ENCODE data around the gene MAB21L2.

The MAB21L2 gene

GRCh38 chr4:150583287-150584110 is 1.5 kb downstream of the MAB21L2 start:
- Histone ChIP-seq H3K27ac (ENCODE audit: low read depth in 2 of 2, low read length in 2 of 2) (peak overlapping the region; percentile 69 to 80), H3K36me3 (ENCODE audit: control insufficient read depth in 2 of 2, insufficient read depth in 2 of 2, low read length in 2 of 2) (peaks cover 9 to 13% of the 10 kb centered on the region in 2 donors), H3K9me3 (ENCODE audit: control insufficient read depth in 2 of 2, low read length in 2 of 2) (no peaks in the 10 kb centered on the region), H3K4me3 (ENCODE audit: low read length in 2 of 2) (peak overlapping the region; percentile 58 to 59), H3K9ac (ENCODE audit: low read depth in 1 of 2, low read length in 2 of 2) (peak overlapping the region; percentile 57 to 67), H3K4me1 (ENCODE audit: control insufficient read depth in 2 of 2, insufficient read depth in 2 of 2, low read length in 2 of 2) (no peaks in the 10 kb centered on the region), H3K27me3 (ENCODE audit: control insufficient read depth in 2 of 2, insufficient read depth in 2 of 2, low read length in 2 of 2) (no peaks in the 10 kb centered on the region)

GRCh38 chr4:150584111-150584915 is 2.4 kb downstream of the MAB21L2 start:
- H3K4me1 ChIP-seq (ENCODE audit: control insufficient read depth in 2 of 2, insufficient read depth in 2 of 2, low read length in 2 of 2), result no peaks in the 10 kb centered on the region
- no peaks in the 10 kb centered on the region for H3K27me3 ChIP-seq (ENCODE audit: control insufficient read depth in 2 of 2, insufficient read depth in 2 of 2, low read length in 2 of 2)
- H3K36me3 ChIP-seq (ENCODE audit: control insufficient read depth in 2 of 2, insufficient read depth in 2 of 2, low read length in 2 of 2), result peaks cover 9 to 15% of the 10 kb centered on the region in 2 donors
- no peaks in the 10 kb centered on the region for H3K9me3 ChIP-seq (ENCODE audit: control insufficient read depth in 2 of 2, low read length in 2 of 2)
- peak overlapping the region; percentile 58 to 59 for H3K4me3 ChIP-seq (ENCODE audit: low read length in 2 of 2)
- peak overlapping the region; percentile 57 to 67 for H3K9ac ChIP-seq (ENCODE audit: low read depth in 1 of 2, low read length in 2 of 2)
- peak overlapping the region; percentile 69 to 80 for H3K27ac ChIP-seq (ENCODE audit: low read depth in 2 of 2, low read length in 2 of 2)

DNA sequence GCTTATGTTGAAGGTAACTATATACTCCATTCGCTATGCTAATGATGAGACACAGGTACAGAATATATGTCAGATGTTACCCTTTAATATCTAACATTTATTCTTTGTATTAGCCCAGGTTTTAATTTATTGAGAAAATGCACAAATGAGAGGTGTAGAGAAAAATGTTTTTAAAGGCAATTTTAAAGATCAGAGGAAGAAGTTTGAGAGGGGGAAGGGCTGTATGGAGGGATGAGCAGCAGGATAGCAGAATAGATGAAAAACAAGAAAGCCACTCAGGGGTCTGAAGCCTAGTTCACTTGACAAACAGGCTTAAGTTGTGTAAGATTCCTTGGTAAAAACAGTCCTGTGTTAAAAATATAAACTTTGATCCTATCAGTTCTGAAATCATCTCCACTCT is 3.7 kb downstream of the MAB21L2 start:
- Histone ChIP-seq H3K4me1 (ENCODE audit: control insufficient read depth in 2 of 2, insufficient read depth in 2 of 2, low read length in 2 of 2) (no peaks in the 10 kb centered on the region), H3K9ac (ENCODE audit: low read depth in 1 of 2, low read length in 2 of 2) (no peak overlapping the region), H3K9me3 (ENCODE audit: control insufficient read depth in 2 of 2, low read length in 2 of 2) (no peaks in the 10 kb centered on the region), H3K27me3 (ENCODE audit: control insufficient read depth in 2 of 2, insufficient read depth in 2 of 2, low read length in 2 of 2) (no peaks in the 10 kb centered on the region), H3K4me3 (ENCODE audit: low read length in 2 of 2) (peak overlapping the region; percentile 21 to 59), H3K27ac (ENCODE audit: low read depth in 2 of 2, low read length in 2 of 2) (no peak overlapping the region), H3K36me3 (ENCODE audit: control insufficient read depth in 2 of 2, insufficient read depth in 2 of 2, low read length in 2 of 2) (peaks cover 9 to 18% of the 10 kb centered on the region in 2 donors)

DNA sequence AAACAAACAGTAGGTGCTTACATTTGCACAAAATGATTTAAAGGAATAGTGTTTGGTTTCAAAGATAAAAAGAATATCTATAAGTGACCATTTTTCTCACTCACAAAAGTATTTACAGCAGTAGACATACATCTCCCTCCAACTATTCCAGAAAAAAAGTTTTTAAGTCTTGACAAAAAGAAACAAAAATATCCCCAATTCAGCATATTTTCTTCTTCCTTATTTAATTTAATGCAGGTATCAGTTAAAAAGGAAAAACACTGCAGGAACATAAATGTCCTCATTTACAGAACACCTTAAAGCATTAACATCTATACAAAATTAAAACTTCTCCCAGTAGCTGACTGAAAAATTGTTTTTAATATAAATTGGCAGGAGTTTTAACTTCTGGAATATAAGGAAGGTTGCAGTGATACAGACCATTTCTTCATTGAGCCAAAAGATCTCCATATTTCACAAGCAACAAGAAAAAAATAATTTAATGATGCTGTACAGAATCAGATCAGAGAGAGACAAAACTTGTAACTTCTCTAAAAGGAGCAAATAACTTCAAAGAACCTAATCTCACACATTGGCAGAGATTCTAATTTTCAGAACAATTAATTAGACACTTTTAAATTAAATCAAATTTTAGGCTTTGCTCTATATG is 4.3 kb downstream of the MAB21L2 start:
- no peaks in the 10 kb centered on the region for H3K9me3 ChIP-seq (ENCODE audit: control insufficient read depth in 2 of 2, low read length in 2 of 2)
- H3K9ac ChIP-seq (ENCODE audit: low read depth in 1 of 2, low read length in 2 of 2), result no peak overlapping the region
- H3K27ac ChIP-seq (ENCODE audit: low read depth in 2 of 2, low read length in 2 of 2), result no peak overlapping the region
- peaks cover 9 to 18% of the 10 kb centered on the region in 2 donors for H3K36me3 ChIP-seq (ENCODE audit: control insufficient read depth in 2 of 2, insufficient read depth in 2 of 2, low read length in 2 of 2)
- no peaks in the 10 kb centered on the region for H3K4me1 ChIP-seq (ENCODE audit: control insufficient read depth in 2 of 2, insufficient read depth in 2 of 2, low read length in 2 of 2)
- no peaks in the 10 kb centered on the region for H3K27me3 ChIP-seq (ENCODE audit: control insufficient read depth in 2 of 2, insufficient read depth in 2 of 2, low read length in 2 of 2)
- H3K4me3 ChIP-seq (ENCODE audit: low read length in 2 of 2), result peak overlapping the region; percentile 21 to 59

DNA sequence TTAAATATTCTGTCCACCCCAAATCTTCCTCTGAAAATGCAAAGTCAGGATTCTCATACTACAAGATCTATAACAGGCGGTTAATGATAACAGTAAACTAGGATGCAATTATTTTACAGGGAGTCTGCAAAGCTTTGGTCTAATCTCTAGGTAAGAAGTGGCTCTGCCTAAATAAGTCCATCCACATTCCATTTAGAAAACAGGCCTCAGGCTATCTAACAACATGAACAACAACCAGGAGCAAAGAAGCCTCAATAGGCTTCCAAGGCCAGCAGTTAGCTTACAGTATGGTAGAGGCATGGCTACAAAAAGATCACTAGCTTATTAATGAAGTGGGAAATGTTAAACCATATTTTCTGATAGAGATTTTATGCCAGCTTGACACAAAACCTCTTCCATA is 6.4 kb downstream of the MAB21L2 start:
- H3K36me3 ChIP-seq (ENCODE audit: control insufficient read depth in 2 of 2, insufficient read depth in 2 of 2, low read length in 2 of 2), result peaks cover 4 to 11% of the 10 kb centered on the region in 2 donors
- peak overlapping the region in 1 of 2 donors; percentile 56 for H3K4me3 ChIP-seq (ENCODE audit: low read length in 2 of 2)
- H3K4me1 ChIP-seq (ENCODE audit: control insufficient read depth in 2 of 2, insufficient read depth in 2 of 2, low read length in 2 of 2), result no peaks in the 10 kb centered on the region
- no peaks in the 10 kb centered on the region for H3K9me3 ChIP-seq (ENCODE audit: control insufficient read depth in 2 of 2, low read length in 2 of 2)
- H3K9ac ChIP-seq (ENCODE audit: low read depth in 1 of 2, low read length in 2 of 2), result no peak overlapping the region
- no peaks in the 10 kb centered on the region for H3K27me3 ChIP-seq (ENCODE audit: control insufficient read depth in 2 of 2, insufficient read depth in 2 of 2, low read length in 2 of 2)
- H3K27ac ChIP-seq (ENCODE audit: low read depth in 2 of 2, low read length in 2 of 2), result peak overlapping the region in 1 of 2 donors; percentile 18

DNA sequence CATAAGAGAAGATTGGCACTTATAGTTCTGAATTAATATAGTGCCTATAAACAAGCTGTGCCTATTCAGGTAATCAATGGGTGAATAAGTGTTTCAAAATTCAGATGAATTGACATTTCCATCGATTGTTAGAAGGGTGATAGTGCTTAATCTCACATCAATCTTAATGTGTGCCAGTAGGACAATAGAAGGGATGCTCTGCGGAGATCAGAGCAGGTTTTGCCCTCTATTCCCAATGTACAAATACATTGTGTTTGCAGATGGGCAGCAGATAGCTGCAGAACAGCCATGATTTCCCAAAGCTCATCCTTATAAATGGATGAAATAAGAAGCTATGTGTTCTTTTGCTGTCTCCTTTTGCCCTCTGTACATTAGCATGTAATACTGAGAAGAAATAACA is 7.2 kb downstream of the MAB21L2 start:
- Histone ChIP-seq H3K27me3 (ENCODE audit: control insufficient read depth in 2 of 2, insufficient read depth in 2 of 2, low read length in 2 of 2) (no peaks in the 10 kb centered on the region), H3K4me3 (ENCODE audit: low read length in 2 of 2) (peak overlapping the region; percentile 13 to 33), H3K36me3 (ENCODE audit: control insufficient read depth in 2 of 2, insufficient read depth in 2 of 2, low read length in 2 of 2) (peaks cover 0 to 5% of the 10 kb centered on the region in 2 donors), H3K4me1 (ENCODE audit: control insufficient read depth in 2 of 2, insufficient read depth in 2 of 2, low read length in 2 of 2) (no peaks in the 10 kb centered on the region), H3K9me3 (ENCODE audit: control insufficient read depth in 2 of 2, low read length in 2 of 2) (no peaks in the 10 kb centered on the region), H3K9ac (ENCODE audit: low read depth in 1 of 2, low read length in 2 of 2) (no peak overlapping the region), H3K27ac (ENCODE audit: low read depth in 2 of 2, low read length in 2 of 2) (peak overlapping the region in 1 of 2 donors; percentile 7)

GRCh38 chr4:150590631-150591030 is 8.7 kb downstream of the MAB21L2 start:
- Histone ChIP-seq H3K4me3 (ENCODE audit: low read length in 2 of 2) (no peak overlapping the region), H3K9me3 (ENCODE audit: control insufficient read depth in 2 of 2, low read length in 2 of 2) (no peaks in the 10 kb centered on the region)

GRCh38 chr4:150591406-150591805 is 9.5 kb downstream of the MAB21L2 start:
- H3K9ac ChIP-seq (ENCODE audit: low read depth in 1 of 2, low read length in 2 of 2), result no peak overlapping the region
- H3K27me3 ChIP-seq (ENCODE audit: control insufficient read depth in 2 of 2, insufficient read depth in 2 of 2, low read length in 2 of 2), result no peaks in the 10 kb centered on the region
- H3K27ac ChIP-seq (ENCODE audit: low read depth in 2 of 2, low read length in 2 of 2), result peak overlapping the region; percentile 53 to 55
- H3K36me3 ChIP-seq (ENCODE audit: control insufficient read depth in 2 of 2, insufficient read depth in 2 of 2, low read length in 2 of 2), result peaks cover 0 to 5% of the 10 kb centered on the region in 2 donors
- no peaks in the 10 kb centered on the region for H3K4me1 ChIP-seq (ENCODE audit: control insufficient read depth in 2 of 2, insufficient read depth in 2 of 2, low read length in 2 of 2)
- peak overlapping the region in 1 of 2 donors; percentile 9 for H3K4me3 ChIP-seq (ENCODE audit: low read length in 2 of 2)
- no peaks in the 10 kb centered on the region for H3K9me3 ChIP-seq (ENCODE audit: control insufficient read depth in 2 of 2, low read length in 2 of 2)

More at GRCh38 chr4:150590631-150591030, 8.7 kb downstream of the MAB21L2 start:
- H3K27me3 ChIP-seq (ENCODE audit: control insufficient read depth in 2 of 2, insufficient read depth in 2 of 2, low read length in 2 of 2), result no peaks in the 10 kb centered on the region
- no peak overlapping the region for H3K9ac ChIP-seq (ENCODE audit: low read depth in 1 of 2, low read length in 2 of 2)
- H3K4me1 ChIP-seq (ENCODE audit: control insufficient read depth in 2 of 2, insufficient read depth in 2 of 2, low read length in 2 of 2), result no peaks in the 10 kb centered on the region
- peak overlapping the region; percentile 53 to 56 for H3K27ac ChIP-seq (ENCODE audit: low read depth in 2 of 2, low read length in 2 of 2)
- H3K36me3 ChIP-seq (ENCODE audit: control insufficient read depth in 2 of 2, insufficient read depth in 2 of 2, low read length in 2 of 2), result peaks cover 0 to 5% of the 10 kb centered on the region in 2 donors

DNA sequence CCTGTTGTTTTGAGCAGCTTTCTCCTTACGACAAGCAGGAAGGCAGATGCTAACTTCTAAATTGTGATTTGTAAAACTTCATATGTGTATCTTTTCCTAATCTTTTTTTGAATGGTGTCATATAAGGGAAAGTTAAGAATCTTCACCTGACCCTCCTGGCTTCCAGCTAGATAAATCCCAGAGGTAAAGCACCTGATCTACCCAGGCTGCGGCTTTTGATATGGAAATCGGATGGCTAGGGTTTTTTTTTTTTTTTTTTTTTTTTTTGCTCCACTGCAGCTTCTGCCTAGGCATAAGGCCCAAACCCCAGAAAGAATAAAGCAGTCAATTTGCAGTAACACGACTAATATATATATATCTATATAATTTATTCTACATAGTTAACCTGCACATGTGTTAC is 10.0 kb downstream of the MAB21L2 start:
- no peak overlapping the region for H3K9ac ChIP-seq (ENCODE audit: low read depth in 1 of 2, low read length in 2 of 2)
- peak overlapping the region; percentile 53 to 55 for H3K27ac ChIP-seq (ENCODE audit: low read depth in 2 of 2, low read length in 2 of 2)
- H3K9me3 ChIP-seq (ENCODE audit: control insufficient read depth in 2 of 2, low read length in 2 of 2), result no peaks in the 10 kb centered on the region
- peaks cover 0 to 5% of the 10 kb centered on the region in 2 donors for H3K36me3 ChIP-seq (ENCODE audit: control insufficient read depth in 2 of 2, insufficient read depth in 2 of 2, low read length in 2 of 2)
- H3K27me3 ChIP-seq (ENCODE audit: control insufficient read depth in 2 of 2, insufficient read depth in 2 of 2, low read length in 2 of 2), result no peaks in the 10 kb centered on the region
- no peaks in the 10 kb centered on the region for H3K4me1 ChIP-seq (ENCODE audit: control insufficient read depth in 2 of 2, insufficient read depth in 2 of 2, low read length in 2 of 2)
- peak overlapping the region in 1 of 2 donors; percentile 9 for H3K4me3 ChIP-seq (ENCODE audit: low read length in 2 of 2)

Data from mucosa of rectum (tissue), 2 donors.